Motor neuron (in vitro differentiated cells): ENCODE data around the gene FHIP1B. TPM values are rescaled to one million over a fixed set of nuclear protein-coding genes. Genes with fewer than 3 reads are reported as not detected.
"Not testable (repeated sequence)": the region's sequence is repeated elsewhere in the genome, so short reads cannot be mapped to it uniquely, and the experiment has no call there.

Experiments
- ATAC-seq, 8 experiments: fragments of 200-7000 bp; cut with Tn5 transposase; replicated peaks in 6 of 8; 2 replicates each; pipeline ENCODE4 v1.8.0; 2021; ENCODE audit warnings: mild to moderate bottlenecking in 8 of 8, moderate library complexity in 8 of 8
- H3K27ac ChIP-seq, 2 donors: fragments of 250-450 bp; sonication (Bioruptor Pico); 2 replicates each; pipeline ENCODE4 v1.9.0; 2021; ENCODE audit warnings: antibody characterized with exemption in 2 of 2, mild to moderate bottlenecking in 2 of 2, moderate library complexity in 1 of 2
- H3K4me1 ChIP-seq, 2 donors: fragments of 250-450 bp; sonication (Bioruptor Pico); replicated peaks in 1 of 2; 2 replicates each; pipeline ENCODE4 v1.6.1; 2021; ENCODE audit warnings: antibody characterized with exemption in 2 of 2, mild to moderate bottlenecking in 2 of 2, moderate library complexity in 1 of 2
- H3K4me3 ChIP-seq, 5 donors: fragments of 250-450 bp; sonication (Bioruptor Pico); 2 replicates each; pipeline ENCODE4 v1.9.0; 2021; ENCODE audit warnings: antibody characterized with exemption in 5 of 5, mild to moderate bottlenecking in 5 of 5, moderate library complexity in 4 of 5
- WGBS, 10 experiments: fragments of 450-650 bp; shearing (Covaris generic); methylation state at CpG; one replicate each; pipeline ENCODE4 v1.0.0; 2022; 5-methylcytosine and 5-hydroxymethylcytosine counted together
- in situ Hi-C, 9 experiments: fragments of 400-800 bp; cut with MboI; loops; one replicate each; pipeline ENCODE4 v1.15.0; 2021; ENCODE audit warnings: low sequenced_read_pairs in 9 of 9, low pct_unique_long_range_greater_than_20kb in 2 of 9; ENCODE audit not compliant: unreplicated experiment in 9 of 9
- total RNA-seq, 8 experiments: library from RNA; unstranded; fragments of 300-600 nt; gene quantifications; 2 replicates each; pipeline versions ENCODE4 v1.2.3 to v1.2.4, GENCODE V29; 2022

The FHIP1B gene
- 10 to 100 TPM; 12.4 to 40.6 (median 25.9) TPM for total RNA-seq

DNA sequence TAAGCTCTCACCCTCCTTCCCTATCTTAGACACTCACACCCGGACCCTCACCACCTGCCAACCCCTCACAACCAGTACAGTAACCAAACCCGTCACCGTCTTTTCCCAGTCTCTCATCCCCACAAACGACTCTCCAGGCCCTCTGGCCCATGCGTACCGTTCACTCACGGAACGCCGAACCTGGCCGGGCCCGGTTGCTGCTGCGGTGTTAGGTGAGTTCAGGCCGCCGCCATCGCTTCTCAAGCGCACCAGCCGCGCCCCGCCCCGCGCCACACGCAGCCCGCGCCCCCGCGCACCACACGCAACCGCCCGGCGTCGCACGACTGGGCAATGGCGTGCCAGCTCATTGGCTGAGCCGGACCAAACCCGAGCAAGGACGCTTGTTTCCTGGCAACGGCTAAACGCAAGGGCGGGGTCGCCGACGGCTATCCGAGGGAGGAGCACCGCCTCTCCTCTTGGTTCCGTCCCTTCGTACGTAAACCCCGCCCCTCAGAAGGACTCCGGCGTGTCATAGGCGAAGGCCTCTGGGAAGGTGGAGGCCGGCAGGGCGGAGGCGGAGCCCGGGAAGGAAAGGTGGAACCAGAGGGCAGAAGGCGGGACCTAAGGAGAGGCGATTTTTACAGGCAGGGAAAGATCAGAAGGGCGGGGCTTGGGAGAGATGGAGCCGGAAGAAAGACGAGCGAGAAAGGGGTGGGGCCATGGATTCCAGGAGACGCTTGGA is at the start of gene FHIP1B:
Gene FHIP1B, minus strand, starts transcription at position 250 of the 721 bp plus-strand sequence. CDS start 10,120 bp downstream, outside the sequence.
- Histone ChIP-seq H3K4me3 (peak within 1 kb of the TSS; percentile 62 to 80 (median 74)), H3K27ac (peak within 1 kb of the TSS; percentile 62 to 83), H3K4me1 (peaks cover 9 to 14% of the 10 kb centered on the region in 2 donors)
- 0% methylated on average over 1 to 11 of the region's 62 CpGs; no CpG with 5 or more reads in 2 of the 10 experiments for WGBS, 10 experiments
- in situ Hi-C loops = loop anchor here in 1 of 9 experiments (25.0 kb wide), 1 partner anchor 128 kb away; no protein-coding TSS in a partner anchor
- peak; percentile 89 to 94 (median 93) for ATAC-seq

GRCh38 chr11:6283453-6284023 is 49.1 kb upstream of the FHIP1B start:
- Histone ChIP-seq H3K27ac (no peak overlapping the region), H3K4me3 (no peak overlapping the region), H3K4me1 (no peaks in the 10 kb centered on the region)
- ATAC-seq = no peak
- 33 to 100% (median 83%) methylated on average over 1 to 4 of the region's 4 CpGs; no CpG with 5 or more reads in 2 of the 10 experiments for WGBS, 10 experiments
- in situ Hi-C loops = no loop called here

DNA sequence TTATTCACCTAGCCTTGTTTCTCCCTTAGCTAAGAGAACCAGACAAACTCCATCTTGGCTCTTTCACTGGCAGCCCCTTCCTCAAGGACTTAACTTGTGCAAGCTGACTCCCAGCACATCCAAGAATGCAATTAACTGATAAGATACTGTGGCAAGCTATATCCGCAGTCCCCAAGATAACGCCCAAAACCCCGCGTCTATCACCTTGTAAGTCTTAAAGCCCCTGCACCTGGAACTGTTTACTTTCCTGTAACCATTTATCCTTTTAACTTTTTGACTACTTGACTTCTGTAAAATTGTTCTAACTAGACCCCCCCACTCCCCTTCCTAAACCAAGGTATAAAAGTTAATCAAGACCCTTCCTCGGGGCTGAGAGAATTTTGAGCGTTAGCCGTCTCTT is 46.4 kb upstream of the FHIP1B start:
- 0 to 100% (median 80%) methylated on average over 1 to 7 of the region's 7 CpGs; no CpG with 5 or more reads in 3 of the 10 experiments for WGBS, 10 experiments
- H3K4me1 ChIP-seq, H3K27ac ChIP-seq, H3K4me3 ChIP-seq, in situ Hi-C loops, ATAC-seq: not testable (repeated sequence)

- Histone ChIP-seq H3K4me1 (peaks cover 0 to 3% of the 10 kb centered on the region in 2 donors), H3K27ac (no peak overlapping the region), H3K4me3 (no peak overlapping the region)
- in situ Hi-C loops = loop anchor here in 1 of 9 experiments (25.0 kb wide), 1 partner anchor 89 kb away; no protein-coding TSS in a partner anchor
- 0 to 82% (median 37%) methylated on average over 1 to 3 of the region's 4 CpGs; no CpG with 5 or more reads in 2 of the 10 experiments for WGBS, 10 experiments
- peak in 3 of 8 experiments; percentile 21 to 79 (median 76) for ATAC-seq
These were observed 38.8 kb upstream of the FHIP1B start for GRCh38 chr11:6273188-6273587.

- H3K27ac ChIP-seq = no peak overlapping the region
- 20 to 92% (median 61%) methylated on average over 1 to 2 of the region's 3 CpGs; no CpG with 5 or more reads in 6 of the 10 experiments for WGBS, 10 experiments
- in situ Hi-C loops = loop anchor here in 1 of 9 experiments (25.0 kb wide), 1 partner anchor 91 kb away; no protein-coding TSS in a partner anchor
- H3K4me1 ChIP-seq = peaks cover 0 to 3% of the 10 kb centered on the region in 2 donors
- H3K4me3 ChIP-seq = no peak overlapping the region
- ATAC-seq = no peak
These were observed 37.2 kb upstream of the FHIP1B start for GRCh38 chr11:6271598-6271997.

DNA sequence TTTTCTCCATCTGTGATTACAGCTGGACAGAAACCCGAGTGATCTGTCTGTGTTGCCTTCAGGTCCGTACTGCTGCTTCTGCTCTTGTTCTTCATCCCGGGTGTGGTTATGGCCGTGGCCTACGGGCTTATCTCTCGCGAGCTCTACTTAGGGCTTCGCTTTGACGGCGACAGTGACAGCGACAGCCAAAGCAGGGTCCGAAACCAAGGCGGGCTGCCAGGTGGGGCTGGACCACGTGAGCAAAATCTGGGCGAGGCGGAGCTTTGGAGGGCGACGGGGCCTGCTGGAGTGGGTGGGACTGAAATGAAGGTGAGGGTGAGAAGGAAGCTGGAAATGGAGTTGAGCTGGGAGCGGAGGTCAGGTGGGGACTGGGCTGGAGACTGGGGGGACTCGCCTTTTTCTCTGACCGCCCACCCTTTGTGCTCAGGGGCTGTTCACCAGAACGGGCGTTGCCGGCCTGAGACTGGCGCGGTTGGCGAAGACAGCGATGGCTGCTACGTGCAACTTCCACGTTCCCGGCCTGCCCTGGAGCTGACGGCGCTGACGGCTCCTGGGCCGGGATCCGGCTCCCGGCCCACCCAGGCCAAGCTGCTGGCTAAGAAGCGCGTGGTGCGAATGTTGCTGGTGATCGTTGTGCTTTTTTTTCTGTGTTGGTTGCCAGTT is 36.3 kb upstream of the FHIP1B start:
- in situ Hi-C loops = loop anchor here in 1 of 9 experiments (25.0 kb wide), 1 partner anchor 92 kb away; no protein-coding TSS in a partner anchor
- Histone ChIP-seq H3K27ac (no peak overlapping the region), H3K4me3 (no peak overlapping the region), H3K4me1 (peaks cover 0 to 3% of the 10 kb centered on the region in 2 donors)
- ATAC-seq = no peak
- WGBS, 10 experiments = 72 to 100% (median 95%) methylated on average over 1 to 23 of the region's 41 CpGs; no CpG with 5 or more reads in 3 of the 10 experiments

DNA sequence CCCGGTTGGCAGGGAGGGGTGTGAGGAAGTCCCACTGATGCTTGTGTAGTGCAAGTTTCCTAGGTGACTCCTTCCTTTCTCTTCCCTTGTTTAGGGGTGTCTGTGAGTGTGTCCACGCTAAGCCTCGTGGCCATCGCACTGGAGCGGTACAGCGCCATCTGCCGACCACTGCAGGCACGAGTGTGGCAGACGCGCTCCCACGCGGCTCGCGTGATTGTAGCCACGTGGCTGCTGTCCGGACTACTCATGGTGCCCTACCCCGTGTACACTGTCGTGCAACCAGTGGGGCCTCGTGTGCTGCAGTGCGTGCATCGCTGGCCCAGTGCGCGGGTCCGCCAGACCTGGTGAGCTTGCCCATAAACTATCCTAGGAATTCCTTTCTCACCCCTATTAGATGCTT is 35.6 kb upstream of the FHIP1B start:
- WGBS, 10 experiments = 58 to 100% (median 93%) methylated on average over 1 to 13 of the region's 24 CpGs; no CpG with 5 or more reads in 5 of the 10 experiments
- no peak overlapping the region for H3K4me3 ChIP-seq
- no peak overlapping the region for H3K27ac ChIP-seq
- in situ Hi-C loops = loop anchor here in 1 of 9 experiments (25.0 kb wide), 1 partner anchor 92 kb away; no protein-coding TSS in a partner anchor
- peak in 1 of 8 experiments; percentile 26 for ATAC-seq
- H3K4me1 ChIP-seq = peaks cover 0 to 3% of the 10 kb centered on the region in 2 donors

DNA sequence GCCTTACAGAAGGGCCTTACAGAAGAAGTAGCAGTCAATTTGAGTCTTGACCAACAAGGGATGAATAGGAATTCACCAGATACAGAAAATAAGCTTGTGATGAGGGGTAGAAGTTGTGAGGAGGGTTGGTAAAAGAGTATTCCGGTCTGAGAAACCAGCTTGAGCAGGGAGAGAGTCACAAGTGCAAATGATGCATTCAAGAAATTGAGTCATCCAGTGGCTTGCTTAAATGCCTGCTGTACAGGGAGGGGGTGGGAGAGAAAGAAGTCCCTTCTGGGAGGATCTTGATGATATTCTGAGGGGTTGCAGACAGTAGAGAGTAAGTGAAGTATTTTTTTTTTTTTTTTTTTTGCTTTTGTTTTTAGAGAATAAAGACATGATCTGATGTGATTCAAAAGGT is 34.4 kb upstream of the FHIP1B start:
- H3K4me1 ChIP-seq = peaks cover 0 to 3% of the 10 kb centered on the region in 2 donors
- ATAC-seq = peak in 5 of 8 experiments; percentile 33 to 63 (median 50)
- no peak overlapping the region for H3K4me3 ChIP-seq
- in situ Hi-C loops = loop anchor here in 1 of 9 experiments (25.0 kb wide), 1 partner anchor 93 kb away; no protein-coding TSS in a partner anchor
- WGBS, 10 experiments = 20 to 100% (median 68%) methylated on average over 1 of the region's 1 CpG; no CpG with 5 or more reads in 2 of the 10 experiments
- H3K27ac ChIP-seq = no peak overlapping the region

GRCh38 chr11:6263662-6264061 is 29.2 kb upstream of the FHIP1B start:
- Histone ChIP-seq H3K4me1 (peaks cover 3 to 4% of the 10 kb centered on the region in 2 donors), H3K4me3 (no peak overlapping the region), H3K27ac (no peak overlapping the region)
- 33 to 100% (median 100%) methylated on average over 1 of the region's 1 CpG; no CpG with 5 or more reads in 3 of the 10 experiments for WGBS, 10 experiments
- ATAC-seq = no peak
- in situ Hi-C loops = loop anchor here in 1 of 9 experiments (25.0 kb wide), 1 partner anchor 99 kb away; no protein-coding TSS in a partner anchor

DNA sequence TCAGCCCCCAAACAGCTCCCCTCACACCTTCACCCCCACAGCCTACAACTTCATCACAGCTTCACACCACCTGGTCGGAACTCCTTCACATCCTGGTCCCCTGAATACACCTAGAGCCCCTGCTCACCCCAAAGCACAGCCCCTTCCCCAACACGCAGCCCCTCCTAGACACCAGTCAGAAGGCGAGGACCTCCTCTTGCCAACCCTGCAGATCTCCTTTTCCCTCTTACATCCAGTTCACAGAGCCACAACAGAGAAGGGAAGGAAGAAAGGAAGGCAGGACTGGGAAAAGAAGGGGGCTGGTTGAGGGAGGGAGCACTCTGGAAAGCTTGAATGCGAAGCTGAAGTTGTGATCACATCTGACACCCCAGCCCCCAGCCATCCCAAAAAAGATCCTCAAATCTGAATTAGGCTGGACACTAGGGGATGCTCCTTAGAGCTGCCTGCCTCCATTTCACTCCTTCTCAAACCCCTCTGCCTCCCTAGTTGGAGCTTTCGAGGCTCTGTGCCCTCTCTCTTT is 25.8 kb upstream of the FHIP1B start:
- 54 to 100% (median 100%) methylated on average over 1 to 2 of the region's 5 CpGs; no CpG with 5 or more reads in 5 of the 10 experiments for WGBS, 10 experiments
- Histone ChIP-seq H3K27ac (no peak overlapping the region), H3K4me1 (peaks cover 3 to 4% of the 10 kb centered on the region in 2 donors), H3K4me3 (peak overlapping the region; percentile 40 to 58 (median 51))
- in situ Hi-C loops = loop anchor here in 1 of 9 experiments (25.0 kb wide), 1 partner anchor 102 kb away; no protein-coding TSS in a partner anchor
- ATAC-seq = no peak

- ATAC-seq = peak; percentile 50 to 69 (median 66)
- in situ Hi-C loops = loop anchor here in 1 of 9 experiments (25.0 kb wide), 1 partner anchor 104 kb away; no protein-coding TSS in a partner anchor
- H3K27ac ChIP-seq = peak overlapping the region; percentile 6 to 68
- H3K4me1 ChIP-seq = peaks cover 3 to 4% of the 10 kb centered on the region in 2 donors
- 0 to 43% (median 15%) methylated on average over 1 to 15 of the region's 16 CpGs; no CpG with 5 or more reads in 3 of the 10 experiments for WGBS, 10 experiments
- peak overlapping the region; percentile 40 to 58 (median 51) for H3K4me3 ChIP-seq
These were observed 24.2 kb upstream of the FHIP1B start for GRCh38 chr11:6258571-6259081.

DNA sequence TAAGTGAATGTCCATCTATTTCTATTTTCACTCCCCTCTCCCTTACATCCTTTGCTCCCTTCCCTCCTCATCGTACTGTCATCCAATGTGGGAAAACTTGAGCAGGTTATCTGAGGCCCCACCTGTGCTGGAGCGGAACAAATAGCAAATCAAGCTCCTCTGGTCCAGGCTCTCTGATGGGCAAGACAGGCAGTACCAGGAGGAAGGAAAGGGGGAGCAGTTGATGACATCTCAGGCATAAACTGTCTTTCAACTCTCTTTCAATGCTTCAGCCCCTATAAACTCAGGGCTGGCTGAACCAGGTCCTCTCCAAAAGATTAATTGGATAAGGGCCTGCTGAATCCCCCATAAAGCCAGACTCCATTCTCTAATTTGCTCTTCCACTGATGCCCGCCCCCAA is 23.7 kb upstream of the FHIP1B start:
- Histone ChIP-seq H3K4me1 (peaks cover 3 to 4% of the 10 kb centered on the region in 2 donors), H3K4me3 (peak overlapping the region in 2 of 5 donors; percentile 51 to 58), H3K27ac (no peak overlapping the region)
- WGBS, 10 experiments = 33 to 83% (median 62%) methylated on average over 1 to 3 of the region's 3 CpGs; no CpG with 5 or more reads in 4 of the 10 experiments
- in situ Hi-C loops = loop anchor here in 1 of 9 experiments (25.0 kb wide), 1 partner anchor 104 kb away; no protein-coding TSS in a partner anchor
- no peak for ATAC-seq
